Prostate gland (tissue), 2 donors: Measurements from ENCODE around the gene GC. TPM values are rescaled to one million over a fixed set of nuclear protein-coding genes. Genes with fewer than 3 reads are reported as not detected.
"Not testable (repeated sequence)": the region's sequence is repeated elsewhere in the genome, so short reads cannot be mapped to it uniquely, and the experiment has no call there.

Experiments used
- DNase-seq: peaks from one replicate; pipeline ENCODE4 v3.0.0-alpha.2; 2019; ENCODE audit warnings: low spot score
- H3K27ac ChIP-seq, 2 donors: fragments of 200-600 bp; sonication (generic); 2 replicates each; pipeline ENCODE4 v1.5.1; 2017 to 2019
- H3K27me3 ChIP-seq: fragments of 200-600 bp; sonication (generic); replicated peaks from 2 replicates; pipeline ENCODE4 v1.5.1; 2019; ENCODE audit not compliant: insufficient read depth
- H3K36me3 ChIP-seq, 2 donors: fragments of 200-600 bp; sonication (generic); 1 replicate in 1 of 2; 2 replicates in 1 of 2; pipeline versions ENCODE4 v1.5.1 to v1.8.1; 2017 to 2019
- H3K4me1 ChIP-seq: fragments of 200-600 bp; sonication (generic); replicated peaks from 2 replicates; pipeline ENCODE4 v1.5.1; 2019
- H3K4me3 ChIP-seq, 2 donors: fragments of 200-600 bp; sonication (generic); 2 replicates each; pipeline ENCODE4 v1.5.1; 2017 to 2019
- H3K9me3 ChIP-seq: fragments of 200-600 bp; sonication (generic); 2 replicates; pipeline ENCODE4 v1.5.1; 2017
- POLR2A ChIP-seq: fragments of 450-650 bp; IDR thresholded peaks from one replicate; pipeline ENCODE4 v1.6.1; 2016; ENCODE audit warnings: antibody characterized with exemption, mild to moderate bottlenecking
- POLR2AphosphoS5 ChIP-seq: sonication (generic); formaldehyde crosslinking; IDR thresholded peaks from one replicate; pipeline ENCODE4 v1.6.1; 2017; ENCODE audit warnings: antibody characterized with exemption
- WGBS: methylation state at CpG from one replicate; pipeline ENCODE4 v1.1.5; 2018; 5-methylcytosine and 5-hydroxymethylcytosine counted together
- intact Hi-C: fragments of 100-400 bp; cut with DNase I; formaldehyde crosslinking; loops from one replicate; pipeline ENCODE4 v1.14.2; 2022
- total RNA-seq, 2 donors: library from RNA; depleted of rRNA; stranded (reverse); fragments of >200 nt; gene quantifications; one replicate each; pipeline ENCODE4 v1.1.0, GENCODE V29; 2016
- TF ChIP-seq, protein P1 (sequence below), 4 experiments: fragments of 200-600 bp in 2 of 4; fragments of 450-650 bp in 2 of 4; sonication (generic) in 2 of 4; IDR thresholded peaks; 1 replicate in 3 of 4; 2 replicates in 1 of 4; pipeline ENCODE4 v1.5.1; 2016 to 2019; ENCODE audit warnings: antibody characterized with exemption in 4 of 4, mild to moderate bottlenecking in 2 of 4, moderate library complexity in 2 of 4

The GC gene
- total RNA-seq, 2 donors from 2014 or later, result 0.45 TPM; not detected in 1

DNA sequence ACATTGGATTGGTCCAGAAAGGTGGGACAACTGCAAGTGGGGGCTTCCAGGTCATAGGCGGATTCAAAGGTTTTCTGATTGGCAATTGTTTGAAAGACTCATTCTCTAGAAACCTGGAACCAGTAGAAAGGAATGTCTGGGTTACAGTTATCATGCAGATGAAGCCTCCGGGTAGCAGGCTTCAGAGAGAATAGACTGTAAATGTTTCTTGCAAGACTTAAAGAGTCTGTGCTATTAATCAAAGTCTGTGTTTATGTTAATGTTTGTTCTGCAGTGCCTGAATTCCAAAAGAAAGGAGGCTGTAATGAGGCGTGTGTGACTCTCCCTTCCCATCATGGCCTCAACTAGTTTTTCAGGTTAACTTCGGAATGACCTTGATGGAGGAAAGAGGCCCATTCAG is 43.9 kb upstream of the GC start:
- H3K4me3 ChIP-seq, result no peak overlapping the region
- no peaks in the 10 kb centered on the region for H3K4me1 ChIP-seq
- H3K27ac ChIP-seq, result no peak overlapping the region
- DNase-seq, result no peak
- TF ChIP-seq, protein P1, sequence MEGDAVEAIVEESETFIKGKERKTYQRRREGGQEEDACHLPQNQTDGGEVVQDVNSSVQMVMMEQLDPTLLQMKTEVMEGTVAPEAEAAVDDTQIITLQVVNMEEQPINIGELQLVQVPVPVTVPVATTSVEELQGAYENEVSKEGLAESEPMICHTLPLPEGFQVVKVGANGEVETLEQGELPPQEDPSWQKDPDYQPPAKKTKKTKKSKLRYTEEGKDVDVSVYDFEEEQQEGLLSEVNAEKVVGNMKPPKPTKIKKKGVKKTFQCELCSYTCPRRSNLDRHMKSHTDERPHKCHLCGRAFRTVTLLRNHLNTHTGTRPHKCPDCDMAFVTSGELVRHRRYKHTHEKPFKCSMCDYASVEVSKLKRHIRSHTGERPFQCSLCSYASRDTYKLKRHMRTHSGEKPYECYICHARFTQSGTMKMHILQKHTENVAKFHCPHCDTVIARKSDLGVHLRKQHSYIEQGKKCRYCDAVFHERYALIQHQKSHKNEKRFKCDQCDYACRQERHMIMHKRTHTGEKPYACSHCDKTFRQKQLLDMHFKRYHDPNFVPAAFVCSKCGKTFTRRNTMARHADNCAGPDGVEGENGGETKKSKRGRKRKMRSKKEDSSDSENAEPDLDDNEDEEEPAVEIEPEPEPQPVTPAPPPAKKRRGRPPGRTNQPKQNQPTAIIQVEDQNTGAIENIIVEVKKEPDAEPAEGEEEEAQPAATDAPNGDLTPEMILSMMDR (IDR thresholded peaks at IDR 0.05), result no peak
- no peak for TF ChIP-seq POLR2AphosphoS5
- no peak for TF ChIP-seq POLR2A
- no peaks in the 10 kb centered on the region for H3K9me3 ChIP-seq
- intact Hi-C loops, result no loop called here
- WGBS, result 32% methylated on average over 4 of the region's 4 CpGs
- H3K36me3 ChIP-seq, result no peaks in the 10 kb centered on the region
- no peaks in the 10 kb centered on the region for H3K27me3 ChIP-seq

DNA sequence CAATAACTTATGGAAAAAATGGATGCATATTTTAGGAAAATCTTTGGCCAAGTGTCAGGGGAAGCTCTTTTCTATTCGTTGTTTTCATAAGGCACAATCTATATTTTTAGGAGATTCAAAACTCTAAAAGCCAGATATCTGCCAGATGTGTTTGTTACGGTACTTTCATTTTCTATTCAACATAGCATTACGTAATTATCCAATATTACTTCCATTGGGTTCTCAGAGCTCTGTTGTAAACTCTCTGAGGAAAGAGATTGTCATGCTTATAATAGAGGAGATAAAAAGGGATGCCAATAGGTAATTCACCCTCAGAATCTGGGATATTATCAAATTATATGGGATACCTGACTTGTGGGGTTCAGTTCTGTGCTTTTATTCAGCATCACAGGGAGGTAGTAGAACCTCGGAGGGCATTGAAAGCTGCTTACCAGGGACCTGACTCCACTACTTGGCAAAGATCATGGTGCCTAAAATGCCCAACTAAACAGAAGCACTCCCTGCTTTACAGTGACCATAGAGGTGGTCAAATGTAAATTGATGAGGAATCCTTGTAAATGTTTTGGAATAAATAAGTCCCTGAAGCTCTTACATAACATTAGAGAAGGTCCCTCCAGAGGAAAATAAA is 32.9 kb upstream of the GC start:
- Histone ChIP-seq H3K36me3 (no peaks in the 10 kb centered on the region), H3K4me1 (no peaks in the 10 kb centered on the region), H3K27me3 (no peaks in the 10 kb centered on the region), H3K9me3 (no peaks in the 10 kb centered on the region), H3K4me3 (no peak overlapping the region), H3K27ac (no peak overlapping the region)
- WGBS, result 89% methylated on average over 4 of the region's 4 CpGs
- no peak for TF ChIP-seq POLR2AphosphoS5
- TF ChIP-seq POLR2A, result no peak
- TF ChIP-seq, protein P1 (IDR thresholded peaks at IDR 0.05), result no peak
- intact Hi-C loops, result no loop called here
- no peak for DNase-seq

DNA sequence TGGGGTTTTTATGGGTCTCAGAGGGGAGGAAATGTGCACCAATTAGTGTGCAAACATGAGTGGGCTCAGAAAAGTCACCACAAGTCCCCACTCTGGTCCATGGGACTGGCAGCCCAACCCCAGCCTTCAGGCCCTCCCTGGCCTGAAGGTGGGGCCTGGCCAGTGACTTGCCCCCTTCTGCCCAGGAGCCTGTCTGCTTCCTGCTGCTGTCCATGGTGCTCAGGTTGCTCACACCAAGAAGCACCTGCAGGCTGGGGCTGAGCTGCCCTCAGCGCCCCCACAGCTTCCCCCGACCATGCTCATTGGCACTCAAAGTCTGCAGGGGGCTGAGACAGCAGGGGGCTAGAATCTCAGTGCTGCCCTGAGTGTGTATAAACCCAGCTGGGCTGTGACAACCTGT is 30.6 kb upstream of the GC start:
- WGBS, result 87% methylated on average over 2 of the region's 2 CpGs
- TF ChIP-seq POLR2AphosphoS5 (no peak), POLR2A (no peak)
- TF ChIP-seq, protein P1 (IDR thresholded peaks at IDR 0.05), result no peak
- no peaks in the 10 kb centered on the region for H3K9me3 ChIP-seq
- H3K27me3 ChIP-seq, result no peaks in the 10 kb centered on the region
- no peaks in the 10 kb centered on the region for H3K36me3 ChIP-seq
- no peak for DNase-seq
- no peak overlapping the region for H3K4me3 ChIP-seq
- no peak overlapping the region for H3K27ac ChIP-seq
- intact Hi-C loops, result no loop called here
- no peaks in the 10 kb centered on the region for H3K4me1 ChIP-seq

DNA sequence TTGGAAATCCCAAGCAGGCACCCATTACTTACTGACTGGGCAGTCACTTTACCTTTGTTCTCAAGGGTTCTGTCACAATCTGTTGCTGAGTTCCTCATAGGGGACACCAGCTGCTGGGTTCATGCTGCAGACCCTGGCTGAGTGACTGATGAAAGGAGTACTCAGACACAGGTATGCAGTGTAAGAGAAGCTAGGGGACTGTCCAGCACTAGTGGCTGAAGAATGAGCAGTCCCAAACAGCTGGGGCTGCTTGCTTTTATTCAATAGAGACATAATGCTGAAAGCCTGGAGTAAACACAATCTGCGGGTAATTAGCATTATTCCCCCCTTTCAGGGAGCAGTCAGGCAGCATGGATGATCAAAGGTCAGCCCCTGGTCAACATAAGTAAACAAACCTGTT is 25.9 kb upstream of the GC start:
- 77% methylated on average over 1 of the region's 1 CpG for WGBS
- H3K9me3 ChIP-seq, intact Hi-C loops, H3K4me1 ChIP-seq, DNase-seq, H3K36me3 ChIP-seq, H3K27me3 ChIP-seq, H3K27ac ChIP-seq, H3K4me3 ChIP-seq: not testable (repeated sequence)

DNA sequence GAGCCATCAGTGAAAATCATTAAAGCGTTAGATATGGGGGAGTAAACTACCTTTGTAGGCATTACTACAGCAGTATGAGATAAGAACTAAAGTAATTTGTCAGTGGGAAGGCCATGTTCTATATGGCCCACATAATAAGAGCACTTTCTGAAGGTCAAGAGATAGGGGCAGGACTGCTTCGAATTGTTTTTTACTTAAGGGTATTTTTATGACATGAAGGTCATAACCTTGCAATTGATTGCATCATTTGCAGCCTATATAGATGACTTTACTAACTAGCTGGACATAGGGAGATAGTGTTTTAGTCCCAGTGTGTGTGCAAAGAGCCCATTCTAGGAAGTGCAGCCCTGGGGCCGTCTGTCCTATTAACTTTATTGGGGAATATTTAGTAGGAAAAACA is 23.6 kb upstream of the GC start:
- DNase-seq, result no peak
- TF ChIP-seq POLR2A (no peak), POLR2AphosphoS5 (no peak)
- TF ChIP-seq, protein P1 (IDR thresholded peaks at IDR 0.05), result no peak
- no peak overlapping the region for H3K27ac ChIP-seq
- H3K4me3 ChIP-seq, result no peak overlapping the region
- H3K36me3 ChIP-seq, result no peaks in the 10 kb centered on the region
- intact Hi-C loops, result no loop called here
- H3K27me3 ChIP-seq, result no peaks in the 10 kb centered on the region
- no peaks in the 10 kb centered on the region for H3K9me3 ChIP-seq
- H3K4me1 ChIP-seq, result no peaks in the 10 kb centered on the region
- 43% methylated on average over 3 of the region's 3 CpGs for WGBS

DNA sequence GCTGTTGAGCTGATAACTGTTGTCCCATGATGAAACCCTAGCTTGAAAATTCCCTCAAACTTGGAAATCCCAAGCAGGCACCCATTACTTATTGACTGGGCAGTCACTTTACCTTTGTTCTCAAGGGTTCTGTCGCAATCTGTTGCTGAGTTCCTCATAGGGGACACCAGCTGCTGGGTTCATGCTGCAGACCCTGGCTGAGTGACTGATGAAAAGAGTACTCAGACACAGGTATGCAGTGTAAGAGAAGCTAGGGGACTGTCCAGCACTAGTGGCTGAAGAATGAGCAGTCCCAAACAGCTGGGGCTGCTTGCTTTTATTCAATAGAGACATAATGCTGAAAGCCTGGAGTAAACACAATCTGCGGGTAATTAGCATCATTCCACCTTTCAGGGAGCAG is 21.4 kb upstream of the GC start:
- WGBS, result 52% methylated on average over 2 of the region's 2 CpGs
- intact Hi-C loops, result not testable (repeated sequence)

DNA sequence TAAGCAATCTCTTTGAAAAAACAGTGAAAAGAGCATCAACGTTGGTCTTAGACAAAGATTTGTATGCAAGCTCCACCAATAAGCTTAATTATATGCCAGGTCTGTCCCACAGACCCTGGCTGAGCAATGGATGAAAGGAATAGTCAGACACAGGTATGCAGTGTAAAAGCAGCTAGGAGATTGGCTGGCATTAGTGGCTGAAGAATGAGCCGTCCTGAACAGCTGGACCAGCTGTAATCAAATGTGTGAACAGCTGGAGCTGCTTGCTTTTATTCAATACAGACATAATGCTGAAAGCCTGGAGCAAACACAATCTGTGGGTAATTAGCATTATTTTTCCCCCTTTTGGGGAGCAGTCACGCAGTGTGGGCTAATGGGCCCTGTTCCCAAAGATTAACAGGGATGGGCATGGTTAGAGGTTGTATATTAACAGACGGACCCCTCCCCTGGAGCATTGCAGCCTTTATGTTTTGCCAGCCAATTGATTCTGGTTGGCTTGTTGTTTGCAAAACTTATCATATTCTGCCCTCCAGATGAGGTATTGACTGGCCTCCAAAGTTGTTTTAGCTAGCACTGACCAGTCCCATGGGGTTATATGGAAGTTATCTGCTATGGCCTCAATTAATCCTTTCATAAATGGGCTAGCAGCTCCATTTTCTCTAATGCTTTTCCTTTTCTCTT is 20.3 kb upstream of the GC start:
- H3K27me3 ChIP-seq, H3K27ac ChIP-seq, H3K36me3 ChIP-seq, intact Hi-C loops, DNase-seq, H3K4me3 ChIP-seq, H3K4me1 ChIP-seq, H3K9me3 ChIP-seq: not testable (repeated sequence)
- WGBS, result 52% methylated on average over 4 of the region's 4 CpGs

More for the DNA sequence above, 21.4 kb upstream of the GC start:
- H3K36me3 ChIP-seq, H3K27me3 ChIP-seq, H3K9me3 ChIP-seq, H3K27ac ChIP-seq, DNase-seq, H3K4me1 ChIP-seq, H3K4me3 ChIP-seq: not testable (repeated sequence)
